Activated CD8-positive, alpha-beta T cell treated with anti-CD3 and anti-CD28 coated beads, Interleukin-2, amount 10 ng/mL, durations not matched to agents 7 days and 5 days (primary cell): Measurements from ENCODE around the gene SPIRE2. TPM values are rescaled to one million over a fixed set of nuclear protein-coding genes. Genes with fewer than 3 reads are reported as not detected.
A peak's percentile ranks its signal among the peaks of the same experiment; 100 is the strongest.
"Not testable (repeated sequence)": the region's sequence is repeated elsewhere in the genome, so short reads cannot be mapped to it uniquely, and the experiment has no call there.

Source experiments
- ATAC-seq: fragments of 150-1000 bp; cut with Tn5 transposase; one replicate; pipeline ENCODE4 v1.10.0; 2021; ENCODE audit warnings: moderate library complexity
- CTCF ChIA-PET: fragments of 350-600 bp; sonication (Branson Sonifier 250); formaldehyde crosslinking; loops from one replicate; lab custom pipeline; 2021; ENCODE audit warnings: antibody characterized with exemption; lab: Charles Lee
- POLR2A ChIA-PET: fragments of 350-600 bp; sonication (Branson Sonifier 250); formaldehyde crosslinking; loops from one replicate; lab custom pipeline; 2021; ENCODE audit warnings: antibody characterized with exemption; lab: Charles Lee
- DNase-seq: peaks from one replicate; pipeline ENCODE4 v3.0.0-alpha.2; 2020
- H3K27ac Mint-ChIP-seq: one replicate; pipeline ENCODE4 v1.8.0; 2021; ENCODE audit warnings: mild to moderate bottlenecking, mixed read lengths
- H3K27me3 Mint-ChIP-seq: one replicate; pipeline ENCODE4 v1.8.0; 2021; ENCODE audit warnings: low read depth, mixed read lengths
- H3K36me3 Mint-ChIP-seq: one replicate; pipeline ENCODE4 v1.8.0; 2021; ENCODE audit warnings: low read depth, mixed read lengths
- H3K4me1 Mint-ChIP-seq: one replicate; pipeline ENCODE4 v1.8.0; 2021; ENCODE audit warnings: low read depth, mixed read lengths
- H3K4me3 Mint-ChIP-seq: one replicate; pipeline ENCODE4 v1.8.0; 2021; ENCODE audit warnings: mild to moderate bottlenecking, mixed read lengths
- H3K9me3 Mint-ChIP-seq: one replicate; pipeline ENCODE4 v1.8.0; 2022; ENCODE audit warnings: mixed read lengths; ENCODE audit not compliant: insufficient read depth
- total RNA-seq, 2 experiments: library from RNA; stranded (reverse); gene quantifications; one replicate each; pipeline ENCODE4 v1.2.3, GENCODE V29; 2021

SPIRE2 gene
- total RNA-seq, 2 experiments from 2014 or later: 0.08 TPM; not detected in 1

- ChIA-PET CTCF (interaction anchor here (0.5 to 4.9 kb wide), 6 partner anchors 8 to 172 kb away, joined by 3 to 41 read pairs (median 4); no protein-coding TSS in a partner anchor), POLR2A (interaction anchor here (1.0 to 3.1 kb wide), 3 partner anchors 8 to 76 kb away, joined by 3 to 39 read pairs (median 20); partner anchors contain the start of gene DEF8)
- Mint-ChIP-seq H3K4me3 (peak overlapping the region; percentile 89), H3K4me1 (peaks cover 19% of the 10 kb centered on the region), H3K9me3 (peaks cover 13% of the 10 kb centered on the region), H3K36me3 (peaks cover 20% of the 10 kb centered on the region), H3K27ac (no peak overlapping the region), H3K27me3 (no peaks in the 10 kb centered on the region)
- ATAC-seq (no peak), DNase-seq (no peak)
These were observed 43.6 kb downstream of the SPIRE2 start for GRCh38 chr16:89871895-89872294.

DNA sequence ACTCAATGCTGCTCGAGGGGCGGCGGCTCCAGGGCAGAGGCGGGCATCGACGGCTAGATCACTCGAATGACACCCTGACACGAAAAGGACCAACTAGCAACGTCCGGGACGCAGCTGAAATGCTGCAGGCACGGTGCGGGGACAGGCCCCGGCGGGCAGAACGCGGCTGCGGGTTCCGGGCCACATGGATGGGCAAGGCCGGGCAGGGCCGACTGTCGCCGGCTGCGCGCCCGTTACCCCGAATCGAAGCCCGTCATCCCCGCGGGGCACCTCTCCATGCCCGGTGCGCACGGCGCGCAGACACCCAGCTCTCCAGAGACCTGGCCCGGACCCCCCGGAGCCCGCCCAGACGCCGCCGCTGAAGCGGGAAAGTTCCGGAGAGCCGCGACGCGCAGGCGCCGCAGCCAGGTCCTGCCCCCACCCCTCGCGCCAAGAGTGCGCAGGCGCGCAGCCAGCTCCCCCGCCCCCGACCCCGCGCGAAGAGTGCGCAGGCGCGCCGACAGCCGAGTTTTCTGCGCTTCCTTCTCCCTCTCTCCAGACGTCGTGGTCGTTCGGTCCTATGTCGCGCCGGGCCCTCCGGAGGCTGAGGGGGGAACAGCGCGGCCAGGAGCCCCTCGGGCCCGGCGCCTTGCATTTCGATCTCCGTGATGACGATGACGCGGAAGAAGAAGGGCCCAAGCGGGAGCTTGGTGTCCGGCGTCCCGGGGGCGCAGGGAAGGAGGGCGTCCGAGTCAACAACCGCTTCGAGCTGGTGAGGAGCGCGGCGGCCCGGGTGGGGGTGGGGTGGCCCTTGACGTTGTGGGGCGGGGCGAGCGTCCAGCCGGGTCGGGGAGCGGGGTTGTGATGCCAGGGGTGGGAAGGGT, 45.1 kb downstream of the SPIRE2 start, which contains the start of gene TCF25:
TCF25 (plus strand) TSS at position 484 of the 863 bp plus-strand sequence; CDS start at position 560, 76 bp downstream.
- Mint-ChIP-seq H3K27me3 (no peaks in the 10 kb centered on the region), H3K4me3 (peak within 1 kb of the TSS; percentile 89), H3K4me1 (peaks cover 19% of the 10 kb centered on the region), H3K27ac (peak within 1 kb of the TSS; percentile 99), H3K36me3 (peaks cover 18% of the 10 kb centered on the region), H3K9me3 (peaks cover 4% of the 10 kb centered on the region)
- POLR2A ChIA-PET: interaction anchor here (0.5 to 3.1 kb wide), 24 partner anchors 10 to 687 kb away, joined by 3 to 39 read pairs (median 4); partner anchors contain the start of genes MC1R and TUBB3
- DNase-seq (peak; percentile 91), ATAC-seq (peak; percentile 55)
- CTCF ChIA-PET: interaction anchor here (1.3 to 4.9 kb wide), 6 partner anchors 9 to 187 kb away, joined by 3 to 41 read pairs (median 9); partner anchors contain the start of gene CDK10

- H3K27ac Mint-ChIP-seq: peak overlapping the region; percentile 99
- ATAC-seq: peak; percentile 78
These were observed 45.9 kb downstream of the SPIRE2 start for GRCh38 chr16:89873972-89874689.

DNA sequence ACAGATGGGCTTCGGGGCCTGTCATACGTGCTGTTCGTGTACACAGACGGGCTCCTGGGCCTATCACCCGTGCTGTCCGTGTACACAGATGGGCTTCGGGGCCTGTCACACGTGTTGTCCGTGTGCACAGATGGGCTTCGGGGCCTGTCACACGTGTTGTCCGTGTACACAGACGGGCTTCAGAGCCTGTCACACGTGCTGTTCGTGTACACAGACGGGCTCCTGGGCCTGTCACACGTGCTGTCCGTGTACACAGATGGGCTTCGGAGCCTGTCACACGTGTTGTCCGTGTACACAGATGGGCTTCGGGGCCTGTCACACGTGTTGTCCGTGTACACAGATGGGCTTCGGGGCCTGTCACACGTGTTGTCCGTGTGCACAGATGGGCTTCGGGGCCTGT, 50.8 kb downstream of the SPIRE2 start:
- H3K27me3 Mint-ChIP-seq, H3K9me3 Mint-ChIP-seq, POLR2A ChIA-PET, H3K4me3 Mint-ChIP-seq, DNase-seq, ATAC-seq, H3K27ac Mint-ChIP-seq: not testable (repeated sequence)
- CTCF ChIA-PET: interaction anchor here (1.4 kb wide), 1 partner anchor 31 kb away, joined by 4 read pairs; no protein-coding TSS in a partner anchor
- Mint-ChIP-seq H3K36me3 (peaks cover 50% of the 10 kb centered on the region), H3K4me1 (peaks cover 16% of the 10 kb centered on the region)

More at GRCh38 chr16:89873972-89874689, 45.9 kb downstream of the SPIRE2 start:
- peak overlapping the region; percentile 89 for H3K4me3 Mint-ChIP-seq
- ChIA-PET CTCF (interaction anchor here (0.7 to 4.9 kb wide), 7 partner anchors 10 to 188 kb away, joined by 3 to 41 read pairs (median 6); partner anchors contain the start of gene CDK10), POLR2A (interaction anchor here (0.8 to 3.1 kb wide), 16 partner anchors 10 to 172 kb away, joined by 3 to 39 read pairs (median 4); partner anchors contain the start of genes MC1R and TUBB3)
- DNase-seq: peak; percentile 97
- H3K36me3 Mint-ChIP-seq: peaks cover 24% of the 10 kb centered on the region
- peaks cover 19% of the 10 kb centered on the region for H3K4me1 Mint-ChIP-seq
- peaks cover 4% of the 10 kb centered on the region for H3K9me3 Mint-ChIP-seq
- H3K27me3 Mint-ChIP-seq: no peaks in the 10 kb centered on the region

DNA sequence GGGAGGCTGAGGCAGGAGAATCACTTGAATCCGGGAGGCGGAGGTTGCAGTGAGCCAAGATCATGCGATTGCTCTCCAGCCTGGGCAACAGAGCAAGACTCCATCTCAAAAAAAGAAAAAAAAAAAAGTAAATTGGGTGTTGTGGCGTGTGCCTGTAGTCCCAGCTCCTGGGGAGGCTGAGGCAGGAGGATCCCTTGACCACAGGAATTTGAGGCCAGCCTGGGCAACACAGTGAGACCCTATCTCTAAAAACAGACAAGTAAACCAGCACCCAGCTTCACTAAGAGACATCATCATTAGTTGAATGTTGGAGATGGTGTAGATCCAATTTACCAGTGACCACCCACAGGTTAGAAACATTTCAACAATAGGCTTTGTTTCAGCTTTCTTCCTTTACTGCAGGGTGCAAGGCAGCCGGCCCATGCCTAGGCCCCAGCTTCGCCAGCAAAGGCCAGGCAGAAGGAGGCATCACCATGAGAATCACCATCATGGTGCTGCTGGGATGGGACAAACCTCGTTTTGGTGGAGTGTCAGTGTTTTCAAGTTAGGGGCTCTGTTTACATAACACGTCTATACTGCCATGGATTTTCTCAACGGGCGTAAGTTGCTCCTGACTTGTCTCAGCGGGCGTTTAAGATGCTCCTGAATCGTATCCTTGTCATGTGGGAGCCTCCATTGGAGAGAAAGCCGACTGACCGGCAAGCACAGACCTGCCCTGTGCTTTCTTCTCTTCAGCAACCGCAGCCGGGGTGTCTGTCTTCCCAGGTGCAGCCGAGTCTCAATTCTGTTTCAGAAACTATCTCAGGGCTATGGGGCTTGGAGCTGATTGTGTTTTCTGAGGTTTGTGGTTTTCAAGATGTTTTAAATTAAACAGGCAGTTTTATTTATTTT, 52.4 kb downstream of the SPIRE2 start:
- no peak overlapping the region for H3K27ac Mint-ChIP-seq
- H3K27me3 Mint-ChIP-seq: no peaks in the 10 kb centered on the region
- DNase-seq (no peak), ATAC-seq (no peak)
- no peaks in the 10 kb centered on the region for H3K9me3 Mint-ChIP-seq
- H3K36me3 Mint-ChIP-seq: peaks cover 53% of the 10 kb centered on the region
- H3K4me3 Mint-ChIP-seq: no peak overlapping the region
- ChIA-PET CTCF (no interaction called here), POLR2A (no interaction called here)
- H3K4me1 Mint-ChIP-seq: peaks cover 5% of the 10 kb centered on the region

GRCh38 chr16:89881368-89881730, 53.1 kb downstream of the SPIRE2 start:
- no peak for ATAC-seq
- H3K4me3 Mint-ChIP-seq: no peak overlapping the region
- ChIA-PET CTCF (no interaction called here), POLR2A (no interaction called here)
- H3K36me3 Mint-ChIP-seq: peaks cover 51% of the 10 kb centered on the region
- DNase-seq: no peak
- no peak overlapping the region for H3K27ac Mint-ChIP-seq
- peaks cover 5% of the 10 kb centered on the region for H3K4me1 Mint-ChIP-seq
- no peaks in the 10 kb centered on the region for H3K27me3 Mint-ChIP-seq
- no peaks in the 10 kb centered on the region for H3K9me3 Mint-ChIP-seq

- POLR2A ChIA-PET: no interaction called here
- H3K36me3 Mint-ChIP-seq: peaks cover 55% of the 10 kb centered on the region
- no peak overlapping the region for H3K27ac Mint-ChIP-seq
These were observed 55.2 kb downstream of the SPIRE2 start for GRCh38 chr16:89883346-89884040.

DNA sequence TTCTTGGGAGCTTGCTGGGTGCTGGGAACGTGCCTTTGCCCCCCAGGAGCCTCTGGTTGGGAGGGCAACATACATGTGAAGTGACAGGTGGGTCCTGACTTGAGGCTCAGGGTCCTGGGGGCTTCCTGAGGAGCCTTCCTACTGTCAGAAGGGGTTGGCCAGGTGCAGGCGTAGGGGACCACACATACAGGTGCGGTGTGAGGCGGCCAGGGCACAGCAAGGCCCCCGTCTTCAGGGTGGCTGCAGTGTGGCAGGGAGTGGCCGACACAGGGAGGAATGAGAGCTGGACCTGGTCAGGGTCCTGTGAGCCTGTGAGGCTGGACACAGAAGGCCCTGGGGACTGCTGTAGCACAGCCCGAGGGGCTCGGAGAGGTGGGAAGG, 55.8 kb downstream of the SPIRE2 start:
- no peak overlapping the region for H3K4me3 Mint-ChIP-seq
- ChIA-PET POLR2A (no interaction called here), CTCF (no interaction called here)
- DNase-seq (no peak), ATAC-seq (no peak)
- H3K36me3 Mint-ChIP-seq: peaks cover 53% of the 10 kb centered on the region
- peaks cover 5% of the 10 kb centered on the region for H3K4me1 Mint-ChIP-seq
- no peak overlapping the region for H3K27ac Mint-ChIP-seq
- H3K9me3 Mint-ChIP-seq: no peaks in the 10 kb centered on the region
- H3K27me3 Mint-ChIP-seq: no peaks in the 10 kb centered on the region

More at GRCh38 chr16:89883346-89884040, 55.2 kb downstream of the SPIRE2 start:
- Mint-ChIP-seq H3K27me3 (no peaks in the 10 kb centered on the region), H3K9me3 (no peaks in the 10 kb centered on the region), H3K4me3 (no peak overlapping the region), H3K4me1 (peaks cover 5% of the 10 kb centered on the region)
- DNase-seq: no peak
- ATAC-seq: no peak
- CTCF ChIA-PET: no interaction called here

DNA sequence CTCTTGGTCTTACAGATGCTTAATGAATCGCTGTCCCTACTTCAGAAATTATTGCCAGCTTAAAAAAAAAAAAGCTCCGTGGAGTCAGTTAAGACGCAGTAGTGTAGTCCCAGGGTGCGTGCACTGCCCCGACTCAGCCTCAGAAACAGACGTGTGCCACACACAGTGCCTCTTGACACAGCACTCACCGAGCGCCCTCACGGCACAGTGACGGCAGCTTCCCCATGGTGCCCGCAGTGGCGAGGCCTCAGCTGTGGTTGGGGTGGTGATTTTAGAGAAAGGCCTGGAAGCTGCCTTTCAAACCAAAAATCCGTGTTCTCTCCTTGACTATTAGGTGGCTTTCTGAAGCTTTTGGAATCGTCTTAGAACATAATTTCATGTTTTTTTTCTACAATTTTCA, 59.0 kb downstream of the SPIRE2 start:
- POLR2A ChIA-PET: interaction anchor here (1.8 kb wide), 1 partner anchor 14 kb away, joined by 7 read pairs; the partner anchor contains the start of gene TCF25
- Mint-ChIP-seq H3K36me3 (peaks cover 59% of the 10 kb centered on the region), H3K4me1 (peaks cover 12% of the 10 kb centered on the region), H3K27ac (no peak overlapping the region), H3K27me3 (no peaks in the 10 kb centered on the region), H3K9me3 (no peaks in the 10 kb centered on the region), H3K4me3 (no peak overlapping the region)
- CTCF ChIA-PET: interaction anchor here (1.2 to 2.2 kb wide), 2 partner anchors 11 to 23 kb away, joined by 5 to 7 read pairs; no protein-coding TSS in a partner anchor
- no peak for DNase-seq
- no peak for ATAC-seq

- H3K9me3 Mint-ChIP-seq: no peaks in the 10 kb centered on the region
- H3K27ac Mint-ChIP-seq: no peak overlapping the region
- H3K4me1 Mint-ChIP-seq: peaks cover 12% of the 10 kb centered on the region
- H3K36me3 Mint-ChIP-seq: peaks cover 42% of the 10 kb centered on the region
- ChIA-PET CTCF (interaction anchor here (1.0 kb wide), 1 partner anchor 20 kb away, joined by 7 read pairs; no protein-coding TSS in a partner anchor), POLR2A (no interaction called here)
- no peaks in the 10 kb centered on the region for H3K27me3 Mint-ChIP-seq
- DNase-seq (peak; percentile 36), ATAC-seq (peak; percentile 52)
- no peak overlapping the region for H3K4me3 Mint-ChIP-seq
These were observed 61.9 kb downstream of the SPIRE2 start for GRCh38 chr16:89890200-89890599.
